HepG2 (cell line): ENCODE measurements around the gene CIROP. TPM values are rescaled to one million over a fixed set of nuclear protein-coding genes. Genes with fewer than 3 reads are reported as not detected.

Source experiments
- ADNP ChIP-seq: sonication (generic); formaldehyde crosslinking; IDR thresholded peaks from 2 replicates; pipeline ENCODE4 v1.4.0; 2020; ENCODE audit warnings: missing genetic modification reagents
- CHD4 ChIP-seq: fragments of 200-600 bp; sonication (generic); IDR thresholded peaks from 2 replicates; pipeline ENCODE4 v1.7.0; 2017; ENCODE audit warnings: mild to moderate bottlenecking, low read length, borderline replicate concordance
- CREB1 ChIP-seq, 2 experiments: fragments of 450-650 bp in 1 of 2; IDR thresholded peaks; 2 replicates each; pipeline ENCODE4 v1.6.1; 2016 to 2017; ENCODE audit warnings: control low read depth in 1 of 2, mild to moderate bottlenecking in 1 of 2, missing compliant biosample characterization in 1 of 2, missing genetic modification characterization in 1 of 2
- FOXK1 ChIP-seq: sonication (generic); formaldehyde crosslinking; IDR thresholded peaks from 2 replicates; pipeline ENCODE4 v1.4.0; 2020; ENCODE audit warnings: low read depth, missing genetic modification reagents, borderline replicate concordance
- FOXK2 ChIP-seq: fragments of 450-650 bp; IDR thresholded peaks from 2 replicates; pipeline ENCODE4 v1.6.1; 2016
- ISL2 ChIP-seq: sonication (generic); formaldehyde crosslinking; IDR thresholded peaks from 2 replicates; pipeline ENCODE4 v1.5.0; 2020; ENCODE audit warnings: missing genetic modification reagents
- KDM6A ChIP-seq: IDR thresholded peaks from 2 replicates; pipeline ENCODE4 v1.6.1; 2016; ENCODE audit warnings: low read depth
- KMT2B ChIP-seq: IDR thresholded peaks from 2 replicates; pipeline ENCODE4 v1.6.1; 2016; ENCODE audit warnings: missing genetic modification reagents, missing compliant biosample characterization
- LRRFIP1 ChIP-seq: sonication (generic); formaldehyde crosslinking; conservative IDR thresholded peaks from 2 replicates; pipeline ENCODE4 v1.4.0; 2020; ENCODE audit warnings: missing genetic modification reagents
- NFE2L1 ChIP-seq: sonication (generic); formaldehyde crosslinking; IDR thresholded peaks from 2 replicates; pipeline ENCODE4 v1.4.0; 2020; ENCODE audit warnings: missing genetic modification reagents, mild to moderate bottlenecking, borderline replicate concordance
- PPARG ChIP-seq: conservative IDR thresholded peaks from 2 replicates; pipeline ENCODE4 v1.6.1; 2016; ENCODE audit warnings: missing biosample characterization, missing genetic modification reagents
- REL ChIP-seq: sonication (generic); formaldehyde crosslinking; conservative IDR thresholded peaks from 2 replicates; pipeline ENCODE4 v1.8.0; 2022; ENCODE audit warnings: mild to moderate bottlenecking, missing genetic modification reagents, moderate library complexity
- TGIF2 ChIP-seq: IDR thresholded peaks from 2 replicates; pipeline ENCODE4 v1.6.1; 2016; ENCODE audit warnings: control low read depth, missing compliant biosample characterization
- U2AF2 ChIP-seq: fragments of 200-400 bp; formaldehyde crosslinking; IDR thresholded peaks from 2 replicates; pipeline ENCODE4 v1.6.1; 2017; ENCODE audit warnings: low read depth, mild to moderate bottlenecking, low read length
- YEATS2 ChIP-seq: sonication (generic); formaldehyde crosslinking; IDR thresholded peaks from 2 replicates; pipeline ENCODE4 v1.4.0; 2020; ENCODE audit warnings: missing genetic modification reagents, borderline replicate concordance
- ZBTB39 ChIP-seq: sonication (generic); formaldehyde crosslinking; IDR thresholded peaks from 2 replicates; pipeline ENCODE4 v1.5.0; 2020; ENCODE audit warnings: missing genetic modification reagents
- ZNF276 ChIP-seq: sonication (generic); formaldehyde crosslinking; IDR thresholded peaks from 2 replicates; pipeline ENCODE4 v1.4.0; 2020; ENCODE audit warnings: mild to moderate bottlenecking, low read depth, missing genetic modification reagents
- ZNF282 ChIP-seq: fragments of 450-650 bp; IDR thresholded peaks from 2 replicates; pipeline ENCODE4 v1.6.1; 2018; ENCODE audit not compliant: partially characterized antibody
- ZNF331 ChIP-seq: sonication (generic); formaldehyde crosslinking; IDR thresholded peaks from 2 replicates; pipeline ENCODE4 v1.4.0; 2020; ENCODE audit warnings: missing genetic modification reagents
- ZNF674 ChIP-seq: sonication (generic); formaldehyde crosslinking; IDR thresholded peaks from 2 replicates; pipeline ENCODE4 v1.5.0; 2020; ENCODE audit warnings: low read depth, mild to moderate bottlenecking, missing genetic modification reagents
- ZNF792 ChIP-seq: IDR thresholded peaks from 2 replicates; pipeline ENCODE4 v1.6.1; 2016
- ZXDC ChIP-seq: sonication (generic); formaldehyde crosslinking; IDR thresholded peaks from 2 replicates; pipeline ENCODE4 v1.5.0; 2020; ENCODE audit warnings: mild to moderate bottlenecking, missing genetic modification reagents
- polyA plus RNA-seq, 8 experiments: library from polyadenylated mRNA; depleted of rRNA in 3 of 8; stranded (reverse) in 7 of 8; unstranded in 1 of 8; fragments of >200 nt; fragmentation: Illumina TruSeq in 4 of 8; extraction: Trizol in 4 of 8; gene quantifications; 2 replicates each; pipeline versions ENCODE4 v1.2.1 to v1.2.3, GENCODE V29; 2011 to 2016; ENCODE audit warnings: low read depth in 4 of 8, missing spikeins in 1 of 8, mixed read lengths in 1 of 8; ENCODE audit not compliant: insufficient read depth in 1 of 8
- total RNA-seq, 5 experiments: library from RNA; depleted of rRNA; stranded (reverse); fragments of >200 nt; fragmentation: Illumina TruSeq; extraction: Trizol; gene quantifications; 2 replicates each; pipeline ENCODE4 v1.2.3, GENCODE V29; 2016; ENCODE audit warnings: low read depth in 1 of 5

Gene CIROP
- total and polyA plus RNA-seq, 2 of the 13 experiments (the other 11 are each of a cell fraction or from before 2014, with no cell fraction given), result 0.07 TPM; not detected in 1

DNA sequence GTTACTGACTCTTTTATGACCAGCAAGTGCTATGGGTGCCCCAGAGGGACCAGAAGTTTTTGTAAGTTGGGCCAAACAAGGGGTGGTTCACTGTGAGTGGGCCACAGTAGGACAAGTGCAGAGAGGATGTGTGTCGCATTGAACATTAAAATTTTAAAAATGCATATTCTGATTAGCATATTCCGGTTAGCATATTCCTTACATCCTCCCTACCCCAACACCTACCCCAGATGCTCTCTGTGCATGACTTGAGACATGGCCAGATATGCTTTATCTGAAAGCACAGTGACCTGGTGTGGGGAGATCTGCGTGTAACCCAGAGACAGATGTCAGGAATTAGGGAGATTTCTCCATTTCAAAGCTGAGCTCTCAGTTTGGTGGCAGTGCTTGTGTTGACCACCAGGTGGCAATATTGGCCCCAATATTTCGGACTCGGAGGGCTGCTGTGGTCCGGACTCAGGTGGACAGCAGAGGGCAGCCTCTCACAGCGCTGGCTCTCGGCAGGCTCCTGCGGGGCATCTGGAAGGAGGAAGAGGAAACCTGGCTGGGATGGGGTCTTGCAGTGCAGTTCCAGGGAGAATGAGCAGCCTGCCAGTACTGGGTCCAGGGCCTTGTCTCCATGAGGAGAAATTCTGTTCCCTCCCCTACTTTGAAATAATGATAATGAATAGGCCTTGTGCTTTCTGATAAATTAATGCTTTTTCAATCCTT is 15.9 kb upstream of the CIROP start (continued):
- TF ChIP-seq FOXK2, result no peak
- peak; percentile 70 for TF ChIP-seq PPARG (CRISPR knock-in tag)
- TF ChIP-seq ZNF282, result no peak
- TF ChIP-seq TGIF2, result no peak
- TF ChIP-seq ISL2, result no peak
- TF ChIP-seq ZXDC (CRISPR knock-in tag), result no peak
- no peak for TF ChIP-seq ZNF674 (CRISPR knock-in tag)
- TF ChIP-seq KMT2B (CRISPR knock-in tag), result peak; percentile 72
- TF ChIP-seq ZNF276 (CRISPR knock-in tag), result no peak; the same call in 1 of the 2 replicates
- TF ChIP-seq KDM6A (CRISPR knock-in tag), result no peak
- TF ChIP-seq CHD4, result no peak
- TF ChIP-seq ZNF792 (CRISPR knock-in tag), result 0 out of 2 replicates have a peak, but pooled peaks have one; percentile 80
- TF ChIP-seq CREB1 (IDR thresholded peaks at IDR 0.05), result no peak
- no peak for TF ChIP-seq CREB1 (CRISPR knock-in tag; IDR thresholded peaks at IDR 0.05)
- TF ChIP-seq ZNF331 (CRISPR knock-in tag), result peak; percentile 93
- TF ChIP-seq NFE2L1, result no peak
- no peak for TF ChIP-seq ADNP (CRISPR knock-in tag)
- TF ChIP-seq REL (CRISPR knock-in tag), result no peak
- peak; percentile 89; the same call in 1 of the 2 replicates for TF ChIP-seq FOXK1 (CRISPR knock-in tag)
- TF ChIP-seq ZBTB39 (CRISPR knock-in tag), result no peak
- peak; percentile 90 for TF ChIP-seq LRRFIP1 (CRISPR knock-in tag)
- TF ChIP-seq U2AF2, result no peak
- peak; percentile 86; the same call in 1 of the 2 replicates for TF ChIP-seq YEATS2 (CRISPR knock-in tag)
